ENCODE results near the gene RAB14.

- no peak for TF ChIP-seq POLR2AphosphoS5 (IDR thresholded peaks at IDR 0.05; ENCODE audit: low read depth)
- no peak for TF ChIP-seq CTCF (IDR thresholded peaks at IDR 0.05; ENCODE audit: insufficient read depth, low read length)
- no peak for TF ChIP-seq REST (IDR thresholded peaks at IDR 0.05; ENCODE audit: insufficient replicate concordance, low read depth)
- no peak for TF ChIP-seq GABPA (IDR thresholded peaks at IDR 0.05; ENCODE audit: low read depth)
These were observed 6.9 kb downstream of the RAB14 start for GRCh38 chr9:121194730-121195129.

Measured in HL-60 (cell line).